ENCODE data around the gene PYGL.

- TF ChIP-seq, protein P1, sequence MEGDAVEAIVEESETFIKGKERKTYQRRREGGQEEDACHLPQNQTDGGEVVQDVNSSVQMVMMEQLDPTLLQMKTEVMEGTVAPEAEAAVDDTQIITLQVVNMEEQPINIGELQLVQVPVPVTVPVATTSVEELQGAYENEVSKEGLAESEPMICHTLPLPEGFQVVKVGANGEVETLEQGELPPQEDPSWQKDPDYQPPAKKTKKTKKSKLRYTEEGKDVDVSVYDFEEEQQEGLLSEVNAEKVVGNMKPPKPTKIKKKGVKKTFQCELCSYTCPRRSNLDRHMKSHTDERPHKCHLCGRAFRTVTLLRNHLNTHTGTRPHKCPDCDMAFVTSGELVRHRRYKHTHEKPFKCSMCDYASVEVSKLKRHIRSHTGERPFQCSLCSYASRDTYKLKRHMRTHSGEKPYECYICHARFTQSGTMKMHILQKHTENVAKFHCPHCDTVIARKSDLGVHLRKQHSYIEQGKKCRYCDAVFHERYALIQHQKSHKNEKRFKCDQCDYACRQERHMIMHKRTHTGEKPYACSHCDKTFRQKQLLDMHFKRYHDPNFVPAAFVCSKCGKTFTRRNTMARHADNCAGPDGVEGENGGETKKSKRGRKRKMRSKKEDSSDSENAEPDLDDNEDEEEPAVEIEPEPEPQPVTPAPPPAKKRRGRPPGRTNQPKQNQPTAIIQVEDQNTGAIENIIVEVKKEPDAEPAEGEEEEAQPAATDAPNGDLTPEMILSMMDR (IDR thresholded peaks at IDR 0.05; ENCODE audit: low read depth, low read length), result no peak
- no peak for TF ChIP-seq EZH2phosphoT487 (IDR thresholded peaks at IDR 0.05; ENCODE audit: low read depth)
Observed at GRCh38 chr14:50929506-50929905, 14.8 kb downstream of the PYGL start.
